ENCODE results near the gene ELMO2. TPM values are rescaled to one million over a fixed set of nuclear protein-coding genes. Genes with fewer than 3 reads are reported as not detected.

Gene ELMO2
- total and polyA plus RNA-seq, 8 donors, result 9.9 to 37.7 (median 22.5) TPM

DNA sequence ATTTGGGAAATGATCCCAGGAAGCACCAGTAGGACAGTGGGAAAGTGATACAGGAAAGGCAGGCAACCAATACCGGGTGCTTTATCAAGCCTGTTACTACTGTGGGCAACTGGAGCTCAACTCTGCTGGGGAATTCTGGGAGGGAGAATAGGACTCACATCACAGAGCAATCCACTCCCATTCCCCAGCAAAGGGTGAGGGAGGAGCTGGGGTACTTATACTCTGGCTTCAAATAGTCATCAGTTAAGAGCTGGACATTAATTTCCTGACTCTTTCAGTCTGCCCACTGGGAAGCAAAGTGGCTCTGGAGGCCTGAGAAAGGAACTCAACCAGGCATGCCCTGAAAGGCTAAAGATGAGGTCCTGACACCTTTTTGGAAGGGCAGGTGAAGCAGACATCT is 80.6 kb downstream of the ELMO2 start:
- peaks cover 0 to 94% (median 8%) of the 10 kb centered on the region in 3 donors for H3K27me3 ChIP-seq
- TF ChIP-seq CTCF (IDR thresholded peaks at IDR 0.05) (no peak), EP300 (IDR thresholded peaks at IDR 0.05) (no peak), POLR2AphosphoS5 (IDR thresholded peaks at IDR 0.05) (no peak)
- intact Hi-C loops (cut with DNase I; ENCODE audit: low total_unique reads), result loop anchor here (10.0 kb wide), 1 partner anchor 191 kb away; no protein-coding TSS in a partner anchor
- no peaks in the 10 kb centered on the region for H3K36me3 ChIP-seq
- no peak overlapping the region for H3K4me3 ChIP-seq
- H3K4me1 ChIP-seq, result peaks cover 0 to 10% (median 9%) of the 10 kb centered on the region in 4 donors
- DNase-seq, result no peak
- H3K27ac ChIP-seq, result no peak overlapping the region
- WGBS, 5 donors, result 57 to 77% (median 63%) methylated on average over 1 of the region's 1 CpG
- no peaks in the 10 kb centered on the region for H3K9me3 ChIP-seq

- H3K27ac ChIP-seq, result no peak overlapping the region
- no peaks in the 10 kb centered on the region for H3K36me3 ChIP-seq
- 58 to 66% (median 59%) methylated on average over 6 of the region's 6 CpGs for WGBS, 5 donors
- peak; percentile 30 to 37 for DNase-seq
- no peak for TF ChIP-seq EP300 (IDR thresholded peaks at IDR 0.05)
- TF ChIP-seq POLR2A (IDR thresholded peaks at IDR 0.05), result no peak
- peak in 2 of 7 experiments; percentile 1 to 19 for TF ChIP-seq CTCF (IDR thresholded peaks at IDR 0.05)
- no peak overlapping the region for H3K4me3 ChIP-seq
- peaks cover 0 to 6% (median 4%) of the 10 kb centered on the region in 4 donors for H3K4me1 ChIP-seq
- peaks cover 0 to 94% (median 8%) of the 10 kb centered on the region in 3 donors for H3K27me3 ChIP-seq
- intact Hi-C loops (cut with DNase I; ENCODE audit: low total_unique reads), result loop anchor here (10.0 kb wide), 1 partner anchor 190 kb away; no protein-coding TSS in a partner anchor
- H3K9me3 ChIP-seq, result no peaks in the 10 kb centered on the region
Measured at GRCh38 chr20:46324960-46325703, 81.3 kb downstream of the ELMO2 start.

DNA sequence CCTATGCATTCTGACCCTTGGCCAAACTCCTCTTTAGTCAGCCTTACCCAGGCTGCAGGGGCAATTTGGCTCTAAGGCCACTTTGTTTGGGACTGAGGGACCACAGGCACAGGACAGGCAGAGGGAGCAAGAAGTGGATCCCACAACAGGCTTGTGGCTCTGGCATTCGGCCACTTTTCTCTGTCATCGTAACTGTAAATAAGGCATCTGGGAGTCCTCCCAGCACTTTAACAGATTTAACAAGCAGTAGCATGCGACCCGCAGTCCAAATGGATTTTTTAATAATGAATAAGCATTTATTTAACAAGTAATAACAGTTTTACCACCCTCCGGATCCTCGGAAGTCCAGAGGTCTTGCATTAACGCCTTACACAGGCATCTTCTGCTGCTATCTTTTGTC is 82.0 kb downstream of the ELMO2 start:
- H3K4me1 ChIP-seq, result no peaks in the 10 kb centered on the region
- no peak for DNase-seq
- H3K36me3 ChIP-seq, result no peaks in the 10 kb centered on the region
- no peak overlapping the region for H3K4me3 ChIP-seq
- H3K27ac ChIP-seq, result no peak overlapping the region
- H3K9me3 ChIP-seq, result no peaks in the 10 kb centered on the region
- intact Hi-C loops (cut with DNase I; ENCODE audit: low total_unique reads), result loop anchor here (10.0 kb wide), 1 partner anchor 190 kb away; no protein-coding TSS in a partner anchor
- TF ChIP-seq CTCF (IDR thresholded peaks at IDR 0.05) (no peak), POLR2AphosphoS5 (IDR thresholded peaks at IDR 0.05) (no peak), EP300 (IDR thresholded peaks at IDR 0.05) (no peak), POLR2A (IDR thresholded peaks at IDR 0.05) (no peak)
- peaks cover 0 to 94% (median 5%) of the 10 kb centered on the region in 3 donors for H3K27me3 ChIP-seq
- 70 to 80% (median 71%) methylated on average over 7 of the region's 7 CpGs for WGBS, 5 donors

- H3K36me3 ChIP-seq, result no peaks in the 10 kb centered on the region
- 49 to 69% (median 57%) methylated on average over 9 to 10 of the region's 10 CpGs for WGBS, 5 donors
- no peaks in the 10 kb centered on the region for H3K4me1 ChIP-seq
- H3K27me3 ChIP-seq, result peaks cover 0 to 94% (median 5%) of the 10 kb centered on the region in 3 donors
- no peak for TF ChIP-seq POLR2AphosphoS5 (IDR thresholded peaks at IDR 0.05)
- no peak for TF ChIP-seq EP300 (IDR thresholded peaks at IDR 0.05)
- no peak for TF ChIP-seq CTCF (IDR thresholded peaks at IDR 0.05)
- TF ChIP-seq POLR2A (IDR thresholded peaks at IDR 0.05), result no peak
- DNase-seq, result no peak
- no peak overlapping the region for H3K27ac ChIP-seq
- intact Hi-C loops (cut with DNase I; ENCODE audit: low total_unique reads), result loop anchor here (10.0 kb wide), 1 partner anchor 189 kb away; no protein-coding TSS in a partner anchor
- H3K9me3 ChIP-seq, result no peaks in the 10 kb centered on the region
- H3K4me3 ChIP-seq, result no peak overlapping the region
Measured at GRCh38 chr20:46323557-46323956, 82.9 kb downstream of the ELMO2 start.

All from stomach (tissue), 9 donors.